Endothelial cell of umbilical vein (primary cell): ENCODE results near the gene CLCNKA. TPM values are rescaled to one million over a fixed set of nuclear protein-coding genes. Genes with fewer than 3 reads are reported as not detected.
"Not testable (repeated sequence)": the region's sequence is repeated elsewhere in the genome, so short reads cannot be mapped to it uniquely, and the experiment has no call there.

Source experiments
- BruUV-seq: library from RNA; stranded (reverse); fragments of 400-500 nt; replicated peaks from 2 replicates; lab custom pipeline; 2021; lab: Mats Ljungman, UMichigan
- CTCF ChIA-PET: fragments of 300-600, 350-600 bp; sonication (Branson Sonifier 250); formaldehyde crosslinking; loops from one replicate; lab custom pipeline; 2021; ENCODE audit warnings: antibody characterized with exemption, inconsistent platforms; lab: Charles Lee
- POLR2A ChIA-PET: fragments of 300-600, 350-600 bp; sonication (Branson Sonifier 250); formaldehyde crosslinking; loops from one replicate; lab custom pipeline; 2021; ENCODE audit warnings: antibody characterized with exemption, inconsistent platforms; lab: Charles Lee
- DNase-seq: peaks from one replicate; pipeline ENCODE4 v3.0.0-alpha.2; 2011; ENCODE audit warnings: low read depth, low spot score
- FAIRE-seq: peaks from 2 replicates; lab custom pipeline; 2011; peaks lifted over from hg19 to GRCh38; lab: Jason Lieb, UNC
- H2AFZ ChIP-seq: 2 replicates; pipeline ENCODE4 v1.6.0; 2012; ENCODE audit warnings: low read depth, low read length, control low read depth, inconsistent platforms
- H3K27ac ChIP-seq: 2 replicates; pipeline ENCODE4 v1.5.1; 2011; ENCODE audit warnings: low read depth, mild to moderate bottlenecking, control low read depth, low read length, moderate library complexity; ENCODE audit not compliant: insufficient read depth
- H3K27me3 ChIP-seq, 2 experiments: 2 replicates each; pipeline versions ENCODE4 v1.6.0 to v1.6.1; 2011; ENCODE audit warnings: low read length in 2 of 2, mixed read lengths in 1 of 2; ENCODE audit not compliant: control insufficient read depth in 2 of 2, insufficient read depth in 2 of 2
- H3K36me3 ChIP-seq, 2 experiments: 2 replicates in 1 of 2; 3 replicates in 1 of 2; pipeline ENCODE4 v1.5.1; 2011; ENCODE audit warnings: low read length in 2 of 2, mild to moderate bottlenecking in 1 of 2, moderate library complexity in 1 of 2; ENCODE audit not compliant: control insufficient read depth in 2 of 2, insufficient read depth in 2 of 2; ENCODE audit errors: extremely low read depth in 1 of 2
- H3K4me1 ChIP-seq: 3 replicates; pipeline ENCODE4 v1.5.1; 2011; ENCODE audit warnings: mild to moderate bottlenecking, low read length; ENCODE audit not compliant: control insufficient read depth, insufficient read depth; ENCODE audit errors: extremely low read depth
- H3K4me2 ChIP-seq: 2 replicates; pipeline ENCODE4 v1.6.1; 2011; ENCODE audit warnings: low read length, control low read depth, mixed read lengths; ENCODE audit not compliant: insufficient read depth
- H3K4me3 ChIP-seq, 3 experiments: fragments of 200-600 bp in 1 of 3; sonication (generic), shearing (Covaris generic) in 1 of 3; replicated peaks in 1 of 3; 2 replicates each; pipeline ENCODE4 v1.5.1; 2011 to 2016; ENCODE audit warnings: control low read depth in 3 of 3, low read length in 3 of 3, mild to moderate bottlenecking in 2 of 3, inconsistent platforms in 1 of 3, low read depth in 1 of 3, moderate library complexity in 1 of 3; ENCODE audit not compliant: insufficient read depth in 1 of 3
- H3K79me2 ChIP-seq: 2 replicates; pipeline ENCODE4 v1.6.0; 2012; ENCODE audit warnings: low read length, inconsistent platforms; ENCODE audit not compliant: control insufficient read depth, insufficient read depth
- H3K9ac ChIP-seq: replicated peaks from 2 replicates; pipeline ENCODE3; 2011; ENCODE audit warnings: low read length, control low read depth; ENCODE audit not compliant: insufficient read depth; ENCODE audit errors: extremely low read depth
- H3K9me1 ChIP-seq: replicated peaks from 3 replicates; pipeline ENCODE4 v1.6.0; 2011; ENCODE audit warnings: mild to moderate bottlenecking, low read length; ENCODE audit not compliant: control insufficient read depth, insufficient read depth; ENCODE audit errors: extremely low read depth
- H3K9me3 ChIP-seq: replicated peaks from 2 replicates; pipeline ENCODE4 v1.5.1; 2012; ENCODE audit warnings: low read length, inconsistent platforms; ENCODE audit not compliant: control insufficient read depth, insufficient read depth
- H4K20me1 ChIP-seq: replicated peaks from 2 replicates; pipeline ENCODE3; 2011; ENCODE audit warnings: mild to moderate bottlenecking, low read length; ENCODE audit not compliant: control insufficient read depth, insufficient read depth; ENCODE audit errors: extremely low read depth
- dilution Hi-C: fragments of 300-500 bp; cut with MboI; formaldehyde crosslinking; loops from one replicate; pipeline ENCODE4 v1.15.0; 2019; ENCODE audit warnings: low sequenced_read_pairs; ENCODE audit not compliant: extremely low pct_ligation_motif_present
- intact Hi-C: fragments of 100-400 bp; cut with micrococcal nuclease; formaldehyde crosslinking; loops from one replicate; pipeline ENCODE4 v1.10.0; 2022
- polyA plus RNA-seq, 4 experiments: library from polyadenylated mRNA; depleted of rRNA in 3 of 4; stranded (reverse) in 3 of 4; unstranded in 1 of 4; fragments of >200 nt; gene quantifications; 2 replicates each; pipeline versions ENCODE4 v1.2.1 to v1.2.3, GENCODE V29; 2011 to 2012; ENCODE audit warnings: missing spikeins in 1 of 4
- total RNA-seq: library from RNA; stranded (reverse); gene quantifications from 2 replicates; pipeline ENCODE4 v1.2.3, GENCODE V29; 2021

The CLCNKA gene
- total and polyA plus RNA-seq, 2 donors (not counting 3 experiments of a cell fraction or from before 2014, with no cell fraction given), result not detected

- intact Hi-C loops, result loop anchor here (1.0 kb wide), 1 partner anchor 22 kb away; no protein-coding TSS in a partner anchor
- CTCF ChIA-PET, POLR2A ChIA-PET: not testable (repeated sequence)
These were observed 40.3 kb downstream of the CLCNKA start for GRCh38 chr1:16061989-16062686.

GRCh38 chr1:16062687-16063075 lies 40.8 kb downstream of the CLCNKA start:
- H3K27me3 ChIP-seq, H3K27ac ChIP-seq, H3K9me1 ChIP-seq, dilution Hi-C loops, H3K4me1 ChIP-seq, H3K4me3 ChIP-seq, H3K4me2 ChIP-seq, H4K20me1 ChIP-seq, H3K9me3 ChIP-seq, H2AFZ ChIP-seq, BruUV-seq, H3K36me3 ChIP-seq, H3K79me2 ChIP-seq, H3K9ac ChIP-seq, POLR2A ChIA-PET, CTCF ChIA-PET, DNase-seq: not testable (repeated sequence)
- intact Hi-C loops, result loop anchor here (1.0 kb wide), 1 partner anchor 22 kb away; no protein-coding TSS in a partner anchor
- FAIRE-seq, result peak; percentile 31

More at GRCh38 chr1:16061989-16062686, 40.3 kb downstream of the CLCNKA start:
- H3K4me3 ChIP-seq, H3K4me1 ChIP-seq, H3K36me3 ChIP-seq, H3K27ac ChIP-seq, H3K4me2 ChIP-seq, BruUV-seq, H3K9me1 ChIP-seq, H2AFZ ChIP-seq, H4K20me1 ChIP-seq, H3K79me2 ChIP-seq, FAIRE-seq, H3K9me3 ChIP-seq, DNase-seq, H3K27me3 ChIP-seq, dilution Hi-C loops, H3K9ac ChIP-seq: not testable (repeated sequence)
